ENCODE data around the gene AFF4. TPM values are rescaled to one million over a fixed set of nuclear protein-coding genes. Genes with fewer than 3 reads are reported as not detected.
A peak's percentile ranks its signal among the peaks of the same experiment; 100 is the strongest.

The AFF4 gene
- total RNA-seq, 1 donor from 2014 or later: 63.0 TPM

DNA sequence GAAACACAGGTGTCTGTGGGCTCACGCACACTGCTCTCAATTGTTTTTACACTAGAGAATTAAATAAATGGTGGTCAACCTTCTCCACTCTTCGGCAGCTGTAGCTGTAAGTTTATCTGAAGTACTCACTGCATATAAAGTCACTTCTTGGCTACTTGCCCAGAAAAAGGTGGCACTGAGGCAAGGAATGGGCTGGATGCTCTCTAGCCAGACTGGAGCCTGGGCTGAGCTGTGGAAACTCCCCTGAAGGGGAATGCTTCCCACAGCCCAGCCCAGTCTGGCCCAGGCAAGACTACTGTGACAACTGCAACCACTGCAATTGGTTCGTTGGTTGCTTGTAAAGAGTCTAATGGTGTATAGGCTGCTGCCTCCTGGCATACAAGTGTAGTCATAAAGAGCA is 85.5 kb downstream of the AFF4 start:
- H3K4me1 ChIP-seq: peaks cover 0 to 5% of the 10 kb centered on the region in 2 donors
- H3K4me3 ChIP-seq: no peak overlapping the region
- TF ChIP-seq, protein P1, sequence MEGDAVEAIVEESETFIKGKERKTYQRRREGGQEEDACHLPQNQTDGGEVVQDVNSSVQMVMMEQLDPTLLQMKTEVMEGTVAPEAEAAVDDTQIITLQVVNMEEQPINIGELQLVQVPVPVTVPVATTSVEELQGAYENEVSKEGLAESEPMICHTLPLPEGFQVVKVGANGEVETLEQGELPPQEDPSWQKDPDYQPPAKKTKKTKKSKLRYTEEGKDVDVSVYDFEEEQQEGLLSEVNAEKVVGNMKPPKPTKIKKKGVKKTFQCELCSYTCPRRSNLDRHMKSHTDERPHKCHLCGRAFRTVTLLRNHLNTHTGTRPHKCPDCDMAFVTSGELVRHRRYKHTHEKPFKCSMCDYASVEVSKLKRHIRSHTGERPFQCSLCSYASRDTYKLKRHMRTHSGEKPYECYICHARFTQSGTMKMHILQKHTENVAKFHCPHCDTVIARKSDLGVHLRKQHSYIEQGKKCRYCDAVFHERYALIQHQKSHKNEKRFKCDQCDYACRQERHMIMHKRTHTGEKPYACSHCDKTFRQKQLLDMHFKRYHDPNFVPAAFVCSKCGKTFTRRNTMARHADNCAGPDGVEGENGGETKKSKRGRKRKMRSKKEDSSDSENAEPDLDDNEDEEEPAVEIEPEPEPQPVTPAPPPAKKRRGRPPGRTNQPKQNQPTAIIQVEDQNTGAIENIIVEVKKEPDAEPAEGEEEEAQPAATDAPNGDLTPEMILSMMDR (IDR thresholded peaks at IDR 0.05): no peak
- H3K9me3 ChIP-seq: no peaks in the 10 kb centered on the region
- H3K36me3 ChIP-seq: peaks cover 36 to 56% of the 10 kb centered on the region in 2 donors
- intact Hi-C loops (cut with DNase I): no loop called here
- no peaks in the 10 kb centered on the region for H3K27me3 ChIP-seq
- no peak for DNase-seq (ENCODE audit: low spot score in 2 of 2)
- peak overlapping the region in 1 of 2 donors; percentile 14 for H3K27ac ChIP-seq

DNA sequence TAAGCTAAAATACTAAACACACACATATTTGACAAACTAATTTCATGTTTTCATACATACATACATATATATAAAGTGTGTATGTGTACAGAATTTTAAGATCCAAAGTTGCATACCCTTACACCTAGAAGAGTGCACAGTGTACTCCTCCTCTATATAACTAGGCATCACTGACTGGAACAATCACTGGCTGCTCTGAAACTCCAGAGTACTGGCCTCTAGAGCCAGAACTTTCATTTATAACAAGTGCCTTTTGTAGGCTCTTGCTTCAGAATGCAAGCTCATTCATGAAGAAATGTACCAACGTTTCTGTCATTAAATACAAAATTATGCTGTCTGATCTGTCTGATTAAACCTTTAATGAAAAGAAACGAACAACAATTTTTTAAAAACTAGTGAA is 86.0 kb downstream of the AFF4 start:
- TF ChIP-seq, protein P1 (IDR thresholded peaks at IDR 0.05): no peak
- H3K4me1 ChIP-seq: peaks cover 0 to 8% of the 10 kb centered on the region in 2 donors
- no peaks in the 10 kb centered on the region for H3K9me3 ChIP-seq
- peaks cover 32 to 52% of the 10 kb centered on the region in 2 donors for H3K36me3 ChIP-seq
- H3K4me3 ChIP-seq: no peak overlapping the region
- peak overlapping the region in 1 of 2 donors; percentile 14 for H3K27ac ChIP-seq
- H3K27me3 ChIP-seq: no peaks in the 10 kb centered on the region
- intact Hi-C loops (cut with DNase I): no loop called here
- DNase-seq (ENCODE audit: low spot score in 2 of 2): no peak

DNA sequence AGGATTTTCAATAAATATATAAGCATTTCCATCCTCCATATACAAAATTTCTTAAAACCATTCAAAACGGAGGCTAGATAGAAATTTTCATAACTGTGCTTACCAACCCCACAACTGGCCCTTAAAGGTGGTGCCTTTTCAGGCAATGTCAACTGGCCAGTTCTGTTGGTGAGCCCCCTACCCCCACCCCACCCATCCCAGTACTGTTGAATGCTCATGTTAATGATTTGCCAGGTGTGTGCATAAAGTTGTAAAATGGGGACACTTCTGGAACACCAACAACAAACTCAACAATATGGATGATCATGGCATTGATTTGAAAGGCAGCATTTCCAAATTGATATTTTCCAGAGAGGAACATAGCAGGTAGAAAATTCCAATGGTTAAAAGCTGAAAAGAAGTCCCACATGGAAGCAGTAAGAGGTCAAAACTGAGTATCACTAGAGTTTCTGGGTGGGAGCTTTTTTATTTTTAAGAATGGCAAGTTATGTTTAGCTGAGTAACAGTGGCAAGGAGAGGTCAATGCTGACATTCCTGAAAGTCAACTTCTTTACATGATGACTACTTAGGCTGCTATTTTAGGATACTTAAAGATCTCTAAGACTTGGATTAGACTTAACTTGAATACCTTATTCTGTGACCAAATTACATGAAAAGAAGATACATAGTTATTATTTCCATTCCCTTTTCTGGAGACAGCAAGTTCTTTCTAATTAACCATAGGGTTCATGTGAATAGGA is 87.2 kb downstream of the AFF4 start:
- Histone ChIP-seq H3K27ac (no peak overlapping the region), H3K4me1 (peaks cover 0 to 8% of the 10 kb centered on the region in 2 donors), H3K27me3 (no peaks in the 10 kb centered on the region), H3K9me3 (no peaks in the 10 kb centered on the region), H3K4me3 (no peak overlapping the region), H3K36me3 (peaks cover 19 to 45% of the 10 kb centered on the region in 2 donors)
- intact Hi-C loops (cut with DNase I): no loop called here
- TF ChIP-seq, protein P1 (IDR thresholded peaks at IDR 0.05): no peak
- no peak for DNase-seq (ENCODE audit: low spot score in 2 of 2)

DNA sequence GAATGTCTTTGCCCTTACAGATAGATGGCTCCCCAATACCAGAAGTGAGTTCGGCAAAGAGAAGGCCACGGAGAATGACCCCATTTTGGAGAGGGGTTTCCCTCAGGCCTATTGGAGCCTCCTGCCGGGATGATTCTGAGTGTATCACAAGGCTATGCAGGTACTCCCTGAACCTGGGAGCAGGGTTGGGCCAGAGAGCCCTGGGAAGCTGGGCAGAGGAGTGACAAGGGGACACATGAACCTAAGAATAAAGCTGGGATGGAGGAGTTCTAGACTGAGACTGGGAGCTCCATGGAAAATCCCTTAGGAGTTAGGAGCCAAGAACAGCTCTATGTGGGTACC is 89.5 kb downstream of the AFF4 start:
- intact Hi-C loops (cut with DNase I): no loop called here
- Histone ChIP-seq H3K4me3 (no peak overlapping the region), H3K4me1 (peaks cover 0 to 8% of the 10 kb centered on the region in 2 donors), H3K36me3 (peaks cover 3 to 40% of the 10 kb centered on the region in 2 donors), H3K9me3 (no peaks in the 10 kb centered on the region), H3K27me3 (no peaks in the 10 kb centered on the region), H3K27ac (peak overlapping the region; percentile 36 to 40)
- DNase-seq (ENCODE audit: low spot score in 2 of 2): no peak
- TF ChIP-seq, protein P1 (IDR thresholded peaks at IDR 0.05): no peak

DNA sequence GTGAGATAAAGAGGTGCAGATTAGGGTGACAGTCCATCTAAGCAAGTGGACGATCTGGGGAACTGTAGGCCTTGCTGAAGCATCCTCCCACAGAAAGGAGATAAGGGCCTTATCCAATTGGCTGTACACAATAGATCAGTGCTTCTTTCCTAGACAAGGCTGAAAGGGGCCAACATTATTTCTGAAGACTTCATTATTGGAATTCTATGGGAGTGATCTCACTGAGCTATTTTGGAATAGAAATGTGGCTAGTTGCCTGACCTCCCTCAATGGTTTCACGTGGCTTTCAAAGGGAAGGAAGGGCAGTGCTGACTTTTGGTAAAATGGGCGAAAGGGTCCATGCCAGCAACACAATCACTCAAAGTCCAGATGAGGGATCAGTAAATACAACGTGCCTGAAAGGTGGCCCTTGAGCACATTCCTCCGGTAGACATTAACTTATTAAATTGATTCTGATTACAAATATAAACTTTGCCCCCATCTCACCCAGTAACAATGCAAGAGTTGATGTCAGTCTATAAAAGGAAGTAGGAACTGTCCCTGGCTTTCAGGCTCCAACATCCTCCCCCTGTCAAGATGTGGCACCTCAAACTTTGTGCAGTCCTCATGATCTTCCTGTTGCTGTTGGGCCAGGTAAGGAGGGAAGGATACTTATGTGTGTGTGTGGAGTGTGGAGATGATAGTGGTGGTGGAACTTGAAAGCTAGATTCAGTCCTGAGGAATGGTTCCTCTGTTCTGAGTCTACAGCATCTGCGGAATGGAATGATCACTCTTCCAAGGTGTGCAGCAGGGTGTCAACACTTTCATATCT is 90.1 kb downstream of the AFF4 start, which contains the start of gene LEAP2:
TSS of gene LEAP2 (plus strand) at position 550 of the 811 bp plus-strand sequence. CDS start at position 577, 27 bp downstream.
- Histone ChIP-seq H3K27me3 (no peaks in the 10 kb centered on the region), H3K4me1 (peaks cover 0 to 8% of the 10 kb centered on the region in 2 donors), H3K9me3 (no peaks in the 10 kb centered on the region), H3K27ac (peak within 1 kb of the TSS; percentile 36 to 40), H3K36me3 (peaks cover 3 to 40% of the 10 kb centered on the region in 2 donors), H3K4me3 (no peak within 1 kb of the TSS)
- intact Hi-C loops (cut with DNase I): no loop called here
- TF ChIP-seq, protein P1 (IDR thresholded peaks at IDR 0.05): no peak
- no peak for DNase-seq (ENCODE audit: low spot score in 2 of 2)
